HG03432 (cell line): ENCODE results near the gene RAG1.
"Not testable (repeated sequence)": the region's sequence is repeated elsewhere in the genome, so short reads cannot be mapped to it uniquely, and the experiment has no call there.

Experiments used
- ATAC-seq: cut with Tn5 transposase; IDR thresholded peaks from one replicate; pipeline ENCODE4 v1.9.1; 2021; ENCODE audit warnings: mild to moderate bottlenecking, moderate library complexity; ENCODE audit not compliant: unreplicated experiment

RAG1 gene

DNA sequence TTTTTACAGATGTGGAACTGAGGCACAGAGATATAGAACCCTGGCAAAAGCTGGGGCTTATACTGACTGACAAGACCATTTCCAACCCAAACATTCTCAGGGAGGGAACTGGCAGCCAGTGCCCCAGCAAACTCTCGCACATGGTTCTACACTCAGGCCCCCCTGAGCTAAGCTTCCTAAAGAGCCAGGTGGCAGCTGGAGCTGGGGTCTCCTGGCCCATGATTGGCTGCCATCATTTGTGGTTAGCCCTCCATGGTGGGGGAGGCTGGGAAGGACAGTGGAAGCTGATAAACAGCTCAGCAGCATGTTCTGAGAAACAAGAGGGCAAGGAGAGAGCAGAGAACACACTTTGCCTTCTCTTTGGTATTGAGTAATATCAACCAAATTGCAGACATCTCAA is at the start of gene RAG1:
Gene RAG1, plus strand, starts transcription at position 314 of the 400 bp plus-strand sequence. CDS start 5,298 bp downstream, outside the sequence.
- no peak for ATAC-seq

GRCh38 chr11:36530840-36531239 is 37.0 kb upstream of the RAG1 start:
- no peak for ATAC-seq

DNA sequence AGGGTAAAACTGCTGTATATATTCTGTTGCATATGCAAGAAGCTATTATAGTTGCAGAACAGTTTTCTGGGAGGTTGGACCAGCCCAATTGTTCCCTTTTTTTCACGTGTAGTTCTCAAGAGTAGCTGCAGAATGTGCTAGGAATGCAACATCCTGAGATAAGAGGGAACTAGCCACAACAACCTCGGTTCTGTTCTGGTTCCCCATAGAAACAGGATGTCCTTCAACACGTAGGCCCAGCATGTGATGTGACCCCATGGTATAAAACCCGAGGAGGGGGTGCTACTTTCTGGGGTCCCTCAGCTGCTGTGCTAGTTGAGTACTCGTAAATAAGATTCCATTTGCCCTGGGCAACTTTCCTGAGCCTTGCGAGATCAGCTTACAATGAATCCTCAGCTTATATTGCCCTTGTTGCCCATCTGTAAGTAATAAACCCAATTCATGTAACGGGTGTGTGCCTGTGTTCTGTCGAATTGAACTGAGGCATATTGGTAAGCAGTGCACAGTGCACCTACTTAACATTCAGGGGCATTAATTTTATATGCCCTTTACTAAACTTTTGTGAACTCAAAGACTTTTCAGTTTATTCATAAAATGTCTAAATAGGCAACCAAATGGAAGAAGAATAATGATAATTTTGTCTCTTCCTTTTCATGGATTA is 34.7 kb upstream of the RAG1 start:
- no peak for ATAC-seq

- ATAC-seq: no peak
These were observed 33.4 kb upstream of the RAG1 start for GRCh38 chr11:36534276-36534840.

- peak; percentile 98 for ATAC-seq
These were observed 26.8 kb upstream of the RAG1 start for GRCh38 chr11:36540998-36541397.

- ATAC-seq: no peak
These were observed 17.3 kb upstream of the RAG1 start for GRCh38 chr11:36550385-36551115.

- ATAC-seq: not testable (repeated sequence)
These were observed 10.4 kb upstream of the RAG1 start for GRCh38 chr11:36557390-36557789.

DNA sequence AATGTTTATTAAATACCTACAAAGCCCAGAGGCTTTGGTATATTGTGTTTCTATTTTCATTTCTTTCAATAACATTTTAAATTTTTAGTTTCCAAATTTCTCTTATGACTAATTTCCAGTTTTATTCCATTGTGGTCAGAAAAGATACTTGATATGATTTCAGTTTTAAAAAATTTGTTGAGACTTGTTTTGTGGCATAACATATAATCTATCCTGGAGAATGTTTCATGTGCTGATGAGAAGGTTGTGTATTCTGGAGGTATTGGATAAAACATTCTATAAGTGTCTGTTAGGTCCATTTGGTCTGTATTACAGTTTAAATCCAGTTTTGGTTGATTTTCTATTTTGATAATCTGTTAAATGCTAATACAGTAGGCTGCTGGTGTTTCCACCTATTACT is 9.8 kb upstream of the RAG1 start:
- peak; percentile 9 for ATAC-seq

DNA sequence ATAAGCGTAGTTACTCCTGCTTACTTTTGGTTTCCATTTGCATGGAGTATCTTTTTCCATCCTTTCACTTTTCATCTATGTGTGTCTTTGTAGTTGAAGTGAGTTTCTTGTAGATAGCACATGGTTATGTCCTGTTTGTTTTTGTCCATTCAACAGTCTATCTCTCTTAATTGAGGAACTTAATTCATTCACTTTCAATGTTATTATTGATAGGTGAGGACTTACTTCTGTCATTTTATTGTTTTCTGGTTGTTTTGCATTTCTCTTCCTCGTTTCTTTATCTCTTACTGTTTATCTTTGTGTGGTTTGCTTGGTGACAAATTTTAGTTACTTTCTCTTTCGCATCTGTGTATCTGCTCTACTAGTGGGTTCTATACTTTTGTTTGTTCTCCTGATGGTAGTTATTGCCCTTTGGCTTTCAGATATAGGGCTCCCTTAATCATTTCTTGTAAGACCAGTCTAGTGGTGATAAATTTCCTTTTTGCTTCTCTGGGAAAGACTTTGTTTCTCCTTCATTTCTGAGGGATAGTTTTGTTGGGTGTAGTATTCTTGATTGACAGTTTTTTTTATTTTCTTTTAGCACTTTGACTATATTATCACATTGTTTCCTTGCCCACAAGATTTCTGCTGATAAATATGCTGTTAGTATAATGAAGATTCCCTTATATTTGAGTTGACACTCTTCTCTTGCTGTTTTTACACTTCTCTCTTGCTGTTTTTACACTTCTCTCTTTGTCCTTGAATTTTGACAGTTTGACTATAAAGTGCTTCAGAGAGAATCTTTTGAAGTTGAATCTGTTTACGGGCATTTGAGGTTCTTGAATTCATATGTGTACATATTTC is 9.0 kb upstream of the RAG1 start:
- ATAC-seq: peak; percentile 99

DNA sequence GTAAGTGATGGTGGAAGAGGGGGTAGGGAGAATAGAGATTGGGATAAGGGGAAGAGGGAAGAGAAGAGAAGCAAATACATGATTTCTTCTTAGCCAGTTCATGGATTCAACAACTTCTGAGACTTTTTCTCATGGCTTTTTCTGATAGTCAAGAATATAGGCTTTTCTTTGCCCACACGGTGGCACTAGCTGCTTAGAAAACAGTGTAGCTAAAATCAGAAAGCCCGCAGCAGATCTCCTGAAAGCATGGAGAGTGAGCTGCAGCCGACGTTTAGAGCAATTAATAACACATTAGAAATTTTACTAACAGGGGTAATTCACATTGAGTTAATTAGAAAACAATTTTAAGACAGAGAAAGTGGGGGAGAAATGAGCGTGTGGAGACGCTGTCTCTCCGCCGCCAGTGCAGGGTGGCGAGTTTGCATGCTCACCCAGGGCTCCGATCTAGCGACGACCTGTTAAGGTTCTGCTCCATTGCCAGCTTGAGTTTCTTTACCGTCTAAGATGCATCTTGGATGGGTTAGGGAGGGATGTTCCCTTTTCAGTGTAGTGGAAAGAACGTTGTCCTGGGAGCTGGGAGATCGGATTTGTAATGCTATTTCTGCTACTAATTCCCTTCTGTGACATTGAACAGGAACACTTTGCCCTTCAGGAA is 3.3 kb upstream of the RAG1 start:
- peak; percentile 74 for ATAC-seq

DNA sequence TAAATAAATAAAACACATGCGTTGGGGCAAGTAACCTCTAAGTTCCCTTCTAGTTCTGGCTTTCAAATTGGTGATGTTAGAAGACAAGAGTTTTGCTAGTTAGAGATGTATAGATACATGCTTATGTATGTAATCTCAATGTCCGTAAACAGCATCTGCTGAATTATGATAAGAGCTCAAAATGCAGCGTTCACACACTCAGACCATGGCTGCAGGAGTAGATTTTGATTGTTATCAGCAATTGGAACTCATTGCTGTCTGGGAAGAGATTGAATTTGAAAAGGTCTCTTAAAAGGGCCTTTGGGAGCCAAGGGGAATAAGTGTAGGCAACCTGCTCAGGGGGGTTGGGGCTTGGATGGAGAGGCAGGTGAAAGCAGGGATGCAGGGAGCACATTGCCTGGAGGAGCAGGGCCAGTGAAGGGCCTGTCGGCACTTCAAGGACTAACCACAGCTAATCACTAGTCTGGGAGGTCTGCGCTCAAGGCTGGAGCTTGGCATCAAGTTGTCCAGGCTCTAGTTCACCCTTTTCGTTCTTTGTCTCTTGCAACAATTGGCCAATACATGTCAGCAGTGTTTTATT is 2.7 kb upstream of the RAG1 start:
- no peak for ATAC-seq

- no peak for ATAC-seq
These were observed 1.3 kb upstream of the RAG1 start for GRCh38 chr11:36566407-36567053.

- no peak for ATAC-seq
These were observed 1.3 kb downstream of the RAG1 start for GRCh38 chr11:36569095-36569494.

DNA sequence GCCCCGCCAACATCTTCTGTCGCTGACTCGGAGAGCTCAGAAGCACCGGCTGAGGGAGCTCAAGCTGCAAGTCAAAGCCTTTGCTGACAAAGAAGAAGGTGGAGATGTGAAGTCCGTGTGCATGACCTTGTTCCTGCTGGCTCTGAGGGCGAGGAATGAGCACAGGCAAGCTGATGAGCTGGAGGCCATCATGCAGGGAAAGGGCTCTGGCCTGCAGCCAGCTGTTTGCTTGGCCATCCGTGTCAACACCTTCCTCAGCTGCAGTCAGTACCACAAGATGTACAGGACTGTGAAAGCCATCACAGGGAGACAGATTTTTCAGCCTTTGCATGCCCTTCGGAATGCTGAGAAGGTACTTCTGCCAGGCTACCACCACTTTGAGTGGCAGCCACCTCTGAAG is 6.7 kb downstream of the RAG1 start:
- no peak for ATAC-seq

DNA sequence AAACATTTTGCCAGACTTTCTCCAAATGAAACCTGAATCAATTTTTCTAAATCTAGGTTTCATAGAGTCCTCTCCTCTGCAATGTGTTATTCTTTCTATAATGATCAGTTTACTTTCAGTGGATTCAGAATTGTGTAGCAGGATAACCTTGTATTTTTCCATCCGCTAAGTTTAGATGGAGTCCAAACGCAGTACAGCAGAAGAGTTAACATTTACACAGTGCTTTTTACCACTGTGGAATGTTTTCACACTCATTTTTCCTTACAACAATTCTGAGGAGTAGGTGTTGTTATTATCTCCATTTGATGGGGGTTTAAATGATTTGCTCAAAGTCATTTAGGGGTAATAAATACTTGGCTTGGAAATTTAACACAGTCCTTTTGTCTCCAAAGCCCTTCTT is 9.6 kb downstream of the RAG1 start:
- no peak for ATAC-seq

DNA sequence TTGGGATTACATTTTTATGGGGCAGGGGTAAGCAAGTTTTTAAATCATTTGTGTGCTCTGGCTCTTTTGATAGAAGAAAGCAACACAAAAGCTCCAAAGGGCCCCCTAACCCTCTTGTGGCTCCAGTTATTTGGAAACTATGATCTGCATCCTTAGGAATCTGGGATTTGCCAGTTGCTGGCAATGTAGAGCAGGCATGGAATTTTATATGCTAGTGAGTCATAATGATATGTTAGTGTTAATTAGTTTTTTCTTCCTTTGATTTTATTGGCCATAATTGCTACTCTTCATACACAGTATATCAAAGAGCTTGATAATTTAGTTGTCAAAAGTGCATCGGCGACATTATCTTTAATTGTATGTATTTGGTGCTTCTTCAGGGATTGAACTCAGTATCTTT is 10.1 kb downstream of the RAG1 start:
- no peak for ATAC-seq

GRCh38 chr11:36578458-36578857 is 10.7 kb downstream of the RAG1 start:
- no peak for ATAC-seq

DNA sequence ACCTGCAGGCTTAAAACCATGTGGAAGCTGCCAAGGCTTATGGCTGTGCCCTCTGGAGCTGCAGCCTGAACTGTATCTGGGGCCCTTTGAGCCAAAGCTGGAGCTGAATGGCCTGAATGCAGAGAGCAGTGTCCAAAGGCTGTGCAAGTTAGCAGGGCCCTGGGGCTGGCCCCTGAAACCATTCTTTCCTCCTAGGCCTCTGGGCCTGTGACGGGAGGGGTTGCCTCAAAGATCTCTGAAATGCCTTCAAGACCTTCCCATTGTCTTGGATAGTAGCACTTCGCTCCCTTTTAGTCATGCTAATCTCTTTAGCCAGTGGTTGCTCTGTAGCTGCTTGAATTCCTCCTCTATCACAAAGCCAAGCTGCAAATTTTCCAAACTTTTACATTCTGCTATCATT is 13.7 kb downstream of the RAG1 start:
- no peak for ATAC-seq

DNA sequence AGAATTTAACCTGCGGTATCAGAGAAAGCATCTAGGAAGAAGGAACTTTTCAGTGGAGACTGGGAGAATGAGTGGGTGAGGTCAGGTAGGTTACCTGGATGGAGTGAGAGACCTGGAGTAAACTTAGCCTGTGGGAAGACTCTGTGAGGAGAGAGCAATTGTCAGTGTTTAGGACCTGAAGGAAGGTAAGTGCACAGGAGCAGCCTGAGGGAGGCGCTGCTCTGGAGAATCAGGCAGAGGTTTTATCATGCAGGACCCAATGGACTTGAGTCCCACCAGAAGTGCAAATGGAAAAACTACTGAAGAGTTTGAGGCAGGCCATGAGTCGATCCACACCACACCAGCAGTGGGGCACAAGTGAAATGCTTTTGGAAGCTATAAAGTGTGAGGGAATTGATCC is 15.9 kb downstream of the RAG1 start:
- ATAC-seq: no peak

- peak; percentile 76 for ATAC-seq
These were observed 18.7 kb downstream of the RAG1 start for GRCh38 chr11:36586543-36586942.
